Keratinocyte (primary cell): ENCODE data around the gene IGFBP4.

Source experiments
- CTCF ChIP-seq, 3 experiments: IDR thresholded peaks in 1 of 3; conservative IDR thresholded peaks in 1 of 3; optimal IDR thresholded peaks in 1 of 3; 2 replicates in 2 of 3; 3 replicates in 1 of 3; pipeline versions ENCODE3 to v1.5.1; 2011; ENCODE audit warnings: low read length in 3 of 3, mild to moderate bottlenecking in 3 of 3, moderate library complexity in 2 of 3, control low read depth in 1 of 3, inconsistent platforms in 1 of 3; ENCODE audit not compliant: insufficient read depth in 2 of 3; ENCODE audit errors: extremely low read depth in 1 of 3
- EZH2 ChIP-seq: IDR thresholded peaks from one replicate; pipeline ENCODE4 v1.6.1; 2012; ENCODE audit warnings: inconsistent platforms, mild to moderate bottlenecking, low read length, moderate library complexity

DNA sequence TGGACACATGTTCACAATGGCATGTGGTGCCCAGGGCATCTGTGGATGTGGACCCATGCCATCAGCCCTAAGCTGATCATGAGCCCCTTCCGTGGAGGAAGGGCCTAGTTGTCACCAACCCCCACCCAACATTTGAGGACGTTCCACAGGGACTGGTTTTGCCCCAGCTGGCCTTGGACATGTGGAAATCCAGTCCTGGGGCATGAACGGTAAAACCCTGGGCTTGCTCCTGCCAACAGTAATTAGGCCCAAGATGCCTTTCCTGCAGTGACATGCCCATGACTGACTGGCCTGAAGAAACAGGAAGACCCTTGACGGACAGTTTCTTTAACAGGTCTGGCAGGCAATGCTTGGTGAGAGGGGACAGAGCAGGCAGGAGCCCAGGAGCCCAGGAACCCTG lies 50.4 kb downstream of the IGFBP4 start:
- TF ChIP-seq EZH2 (no peak), CTCF (optimal IDR thresholded peaks at IDR 0.05 in 1 of 3, IDR thresholded peaks at IDR 0.05 in 1 of 3, conservative IDR thresholded peaks at IDR 0.05 in 1 of 3; ENCODE audit: extremely low read depth in 1 of 3, insufficient read depth in 2 of 3, low read length in 3 of 3) (no peak)
